NCI-H2196 (cell line): ENCODE measurements around the gene MAGEA11.
"Not testable (repeated sequence)": the region's sequence is repeated elsewhere in the genome, so short reads cannot be mapped to it uniquely, and the experiment has no call there.

Experiments used
- DNase-seq: peaks from one replicate; lab custom pipeline; 2025; ENCODE audit not compliant: unreplicated experiment; lab: John Stamatoyannopoulos, UW

MAGEA11 gene

DNA sequence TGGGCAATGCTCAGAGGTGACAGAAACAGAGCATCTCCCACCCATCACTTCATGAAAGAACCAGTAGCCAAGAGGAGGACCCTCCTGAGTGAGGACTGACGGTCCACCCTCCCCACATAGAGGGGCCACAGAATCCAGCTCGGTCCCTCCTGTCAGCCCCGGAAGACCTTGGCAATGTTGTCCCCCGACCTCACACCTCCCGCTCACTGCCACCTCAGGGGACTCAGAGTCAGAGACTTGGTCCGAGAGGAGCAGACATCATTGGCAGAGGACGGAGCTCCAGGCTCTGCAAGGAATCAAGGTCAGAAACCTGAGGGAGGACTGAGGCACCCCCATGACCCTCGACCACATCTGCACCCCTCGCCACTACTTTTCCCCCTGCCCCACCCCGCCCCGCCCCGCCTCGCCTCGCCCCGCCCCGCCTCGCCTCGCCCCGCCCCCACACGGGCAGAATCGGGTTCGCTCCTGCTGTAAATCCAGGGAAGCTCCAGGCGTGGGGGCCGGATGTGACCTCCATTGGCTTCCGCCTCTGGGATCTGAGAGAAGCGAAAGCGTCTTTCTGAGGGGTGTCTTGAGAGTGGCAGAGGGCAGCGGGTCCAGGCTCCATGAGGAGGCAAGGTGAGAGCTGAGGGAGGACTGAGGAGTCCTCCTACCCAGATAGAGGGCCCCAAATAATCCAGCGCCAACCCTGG is at the start of gene MAGEA11:
MAGEA11 (plus strand) TSS at position 516 of the 692 bp plus-strand sequence. CDS start 1,100 bp downstream, outside the sequence.
- DNase-seq, result no peak

GRCh38 chrX:149675088-149675487 is 36.8 kb upstream of the MAGEA11 start:
- DNase-seq, result not testable (repeated sequence)

DNA sequence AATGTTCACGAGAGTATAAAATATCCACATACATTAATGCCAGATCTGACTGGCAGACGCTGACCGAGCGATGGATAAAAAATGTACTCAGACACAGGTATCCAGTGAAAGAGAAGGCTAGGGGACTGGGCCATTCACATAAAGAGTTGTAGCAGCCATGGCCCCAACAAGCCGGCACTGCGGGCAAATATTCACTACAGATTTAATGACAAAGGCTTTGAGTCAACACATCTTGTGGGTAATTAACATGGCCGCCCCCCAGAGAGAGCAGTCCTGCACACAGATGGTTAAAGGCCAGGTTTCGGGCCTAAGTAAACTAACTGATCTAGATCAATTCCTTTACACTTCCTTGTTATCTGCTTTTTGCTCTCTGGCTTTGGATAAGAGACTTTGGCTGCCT is 36.3 kb upstream of the MAGEA11 start:
- not testable (repeated sequence) for DNase-seq

DNA sequence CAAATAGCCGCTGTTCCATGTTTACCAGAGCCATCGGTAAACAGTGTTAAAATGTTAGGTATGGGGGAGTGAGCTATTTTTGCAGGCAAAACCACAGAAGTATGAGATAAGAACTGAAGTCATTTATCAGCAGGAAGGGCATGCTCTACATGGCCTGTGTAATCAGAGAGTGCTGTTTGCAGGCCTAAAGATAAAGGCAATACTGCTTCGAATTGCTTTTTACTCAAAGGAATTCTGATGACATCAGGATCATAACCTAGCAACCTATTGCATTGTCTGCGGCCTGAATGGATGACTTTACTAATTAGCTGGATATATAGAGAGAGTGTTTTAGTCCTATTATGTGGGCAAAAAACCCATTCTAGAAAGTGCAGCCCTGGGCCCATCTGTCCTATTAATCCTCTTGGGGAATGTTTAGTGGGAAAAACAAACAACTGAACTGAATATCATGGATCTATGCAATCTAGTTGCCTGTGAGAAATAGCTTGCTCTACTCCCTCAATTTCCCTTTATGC is 32.6 kb upstream of the MAGEA11 start:
- DNase-seq, result not testable (repeated sequence)

DNA sequence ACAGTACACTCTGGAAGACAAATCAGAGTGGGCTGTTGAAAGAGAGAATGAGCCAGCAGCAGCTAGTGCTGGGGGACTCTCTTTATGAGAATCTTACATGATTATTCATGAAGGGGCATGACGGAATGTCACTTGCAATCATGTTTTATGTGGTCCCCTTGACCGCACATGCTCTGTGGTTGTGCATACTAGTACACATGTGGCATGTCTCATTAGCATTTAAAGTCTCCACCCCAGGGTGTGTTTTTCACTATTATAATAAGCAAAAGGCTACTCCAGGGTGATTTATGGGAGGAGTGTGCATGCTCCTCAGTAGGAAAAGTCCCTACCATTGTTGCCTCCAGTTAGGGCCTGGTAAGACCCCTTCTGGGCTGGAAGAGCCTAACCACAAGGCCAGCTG is 30.7 kb upstream of the MAGEA11 start:
- no peak for DNase-seq

DNA sequence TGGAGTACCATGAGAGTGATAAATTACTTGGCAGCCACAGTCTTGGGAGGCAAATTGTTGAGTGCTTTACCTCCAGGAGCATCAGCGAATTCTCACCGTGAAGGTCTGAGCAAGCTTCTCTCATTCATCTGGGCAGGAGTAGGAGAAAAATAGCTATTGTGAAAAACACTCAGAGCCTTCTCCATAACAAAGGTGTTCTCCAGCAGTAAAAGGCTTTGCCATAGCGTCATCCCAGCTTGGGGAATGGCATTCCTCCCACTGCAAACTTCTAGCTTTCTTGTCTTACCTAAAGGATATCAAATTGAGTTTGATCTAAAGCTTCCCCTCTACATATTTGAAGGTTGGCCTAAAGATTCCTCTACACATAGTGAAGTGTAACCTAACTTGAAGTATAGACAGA is 29.8 kb upstream of the MAGEA11 start:
- DNase-seq, result no peak

GRCh38 chrX:149682956-149683947 is 28.6 kb upstream of the MAGEA11 start:
- no peak for DNase-seq

DNA sequence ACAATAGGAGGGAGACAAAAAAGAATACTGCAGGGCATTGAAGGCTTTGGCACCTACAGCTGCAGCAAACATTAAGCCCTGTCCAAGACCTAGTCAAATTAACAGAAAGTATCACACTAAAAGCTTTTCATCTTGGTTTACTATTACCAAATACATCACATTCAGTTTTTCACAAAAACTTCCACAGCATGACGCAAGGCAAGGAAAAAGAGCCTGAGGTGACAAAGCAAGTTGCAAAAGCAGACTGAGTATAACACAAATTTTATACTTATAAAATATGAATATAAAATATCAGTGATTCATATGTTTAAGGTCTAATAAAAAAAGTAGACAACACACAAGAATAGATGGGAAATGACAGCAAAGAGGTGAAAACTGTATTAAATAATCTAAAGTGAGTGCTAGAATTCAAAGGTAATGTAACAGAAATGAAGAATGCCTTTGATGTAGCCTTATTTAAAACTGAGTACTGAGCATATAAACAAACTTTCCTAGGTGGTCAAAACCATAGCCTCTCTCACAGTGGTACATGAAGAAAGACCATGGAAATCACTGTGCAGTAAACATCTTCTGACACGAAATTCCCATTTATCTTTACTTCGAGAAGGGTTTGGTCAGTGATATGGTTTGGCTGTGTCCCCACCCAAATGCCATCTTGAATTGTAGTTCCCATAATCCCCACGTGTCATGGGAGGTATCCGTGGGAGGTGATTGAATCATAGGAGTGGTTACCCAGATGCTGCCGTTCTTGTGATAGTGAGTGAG is 27.7 kb upstream of the MAGEA11 start:
- no peak for DNase-seq

DNA sequence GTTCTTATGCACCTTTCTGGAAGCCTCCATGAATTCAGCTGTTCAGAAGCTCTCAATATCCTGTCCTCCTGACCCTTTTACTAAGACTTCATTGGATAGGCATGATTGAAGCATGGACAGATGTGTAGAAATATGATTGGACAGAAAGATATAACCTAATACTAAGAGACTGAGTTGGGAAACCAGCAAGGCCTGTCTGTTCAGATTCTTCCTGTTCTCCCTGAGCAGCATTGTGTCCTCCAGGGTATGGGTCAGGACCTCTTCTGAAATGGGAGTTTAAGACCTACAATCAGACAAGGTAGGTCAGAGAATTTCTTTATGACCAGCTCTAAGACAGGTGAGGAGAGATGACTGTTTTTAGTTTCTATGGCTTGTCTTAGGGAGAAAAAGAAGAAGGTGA is 23.9 kb upstream of the MAGEA11 start:
- DNase-seq, result no peak

- DNase-seq, result no peak
These were observed 23.3 kb upstream of the MAGEA11 start for GRCh38 chrX:149688552-149688951.

GRCh38 chrX:149691794-149692193 is 20.1 kb upstream of the MAGEA11 start:
- no peak for DNase-seq

- DNase-seq, result not testable (repeated sequence)
These were observed 19.1 kb upstream of the MAGEA11 start for GRCh38 chrX:149692686-149693272.

GRCh38 chrX:149699761-149700160 is 12.1 kb upstream of the MAGEA11 start:
- DNase-seq, result no peak

DNA sequence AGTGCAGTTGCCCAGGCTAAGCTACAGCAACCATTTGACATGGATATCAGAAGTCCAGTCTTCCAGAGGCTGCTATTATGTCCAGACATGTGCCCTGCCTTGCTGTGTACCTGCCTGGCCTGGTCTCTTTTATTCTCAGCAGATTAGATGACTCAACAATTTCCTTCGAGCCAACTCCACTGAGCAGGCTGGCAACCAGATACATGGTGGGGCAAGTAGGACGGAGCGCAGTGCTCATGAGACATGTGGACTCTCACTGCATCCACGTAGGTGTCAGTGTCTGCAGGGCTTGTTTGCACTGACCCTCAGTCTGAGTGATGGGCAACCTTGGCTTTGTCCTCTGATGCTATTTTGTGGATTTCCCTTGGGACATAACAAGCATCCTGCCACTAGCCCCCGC is 7.2 kb upstream of the MAGEA11 start:
- DNase-seq, result no peak

DNA sequence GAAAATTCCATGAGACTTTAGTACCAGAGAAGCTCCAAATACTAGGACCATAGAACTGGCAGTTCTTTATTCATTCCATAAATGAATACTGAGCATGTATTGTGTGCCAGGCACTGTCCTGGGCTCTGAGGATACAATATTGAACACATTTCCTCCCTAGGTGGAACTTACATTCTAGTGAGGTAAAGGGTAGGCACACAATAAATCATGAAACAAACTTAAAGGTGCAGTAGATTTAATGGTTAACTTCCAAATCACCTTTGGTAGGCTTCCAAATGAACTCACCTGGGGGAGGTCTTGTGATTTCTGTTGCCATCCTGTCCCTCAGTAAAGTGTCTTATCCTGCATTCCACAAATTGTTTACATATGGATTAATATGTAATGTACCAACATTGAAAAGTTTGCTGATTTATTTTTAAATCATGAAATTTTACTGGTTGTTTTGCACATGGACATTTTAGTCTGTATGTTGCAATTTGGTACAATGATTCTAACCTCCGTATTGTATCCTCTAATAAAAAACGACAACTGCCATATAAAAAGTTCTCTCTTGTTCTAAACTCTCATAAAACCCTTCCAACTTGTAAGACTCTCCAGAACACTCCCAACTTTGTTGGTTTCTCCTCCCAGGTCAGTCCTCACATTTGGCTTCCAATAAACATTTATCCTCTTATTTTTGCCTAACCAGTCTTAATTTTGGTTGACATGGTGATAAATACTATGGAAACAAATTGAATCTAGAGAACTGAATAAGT is 4.5 kb upstream of the MAGEA11 start:
- no peak for DNase-seq

DNA sequence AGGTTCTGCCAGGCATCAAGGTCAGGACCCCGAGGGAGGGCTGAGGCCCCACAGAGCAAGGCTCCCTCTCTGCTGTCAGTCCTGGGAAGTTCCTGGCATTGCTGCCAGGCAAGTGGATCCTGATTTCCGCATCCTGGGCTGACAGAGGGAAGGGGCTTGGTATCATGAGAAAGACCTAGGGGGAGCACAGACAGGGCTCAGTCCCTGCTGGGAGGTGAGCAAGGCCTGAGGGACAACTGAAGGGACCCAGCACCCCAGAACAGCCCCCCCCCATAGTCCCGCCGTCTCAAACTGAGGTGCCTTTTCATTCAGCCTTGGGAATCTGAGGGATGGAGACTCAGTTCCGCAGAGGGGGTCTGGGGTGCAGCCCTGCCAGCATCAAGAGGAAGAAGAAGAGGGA is 971 bp downstream of the MAGEA11 start:
- DNase-seq, result no peak

GRCh38 chrX:149713279-149714050 is 1.6 kb downstream of the MAGEA11 start:
- no peak for DNase-seq

DNA sequence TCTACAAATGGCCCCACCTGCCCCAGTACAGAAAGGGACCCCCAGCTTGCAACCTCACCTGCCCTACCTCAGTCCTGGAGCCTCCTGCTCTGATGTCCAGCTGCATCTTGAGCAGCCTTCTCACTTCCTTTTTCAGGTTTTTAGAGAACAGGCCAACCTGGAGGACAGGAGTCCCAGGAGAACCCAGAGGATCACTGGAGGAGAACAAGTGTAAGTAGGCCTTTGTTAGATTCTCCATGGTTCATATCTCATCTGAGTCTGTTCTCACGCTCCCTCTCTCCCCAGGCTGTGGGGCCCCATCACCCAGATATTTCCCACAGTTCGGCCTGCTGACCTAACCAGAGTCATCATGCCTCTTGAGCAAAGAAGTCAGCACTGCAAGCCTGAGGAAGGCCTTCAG is 3.6 kb downstream of the MAGEA11 start:
- no peak for DNase-seq

DNA sequence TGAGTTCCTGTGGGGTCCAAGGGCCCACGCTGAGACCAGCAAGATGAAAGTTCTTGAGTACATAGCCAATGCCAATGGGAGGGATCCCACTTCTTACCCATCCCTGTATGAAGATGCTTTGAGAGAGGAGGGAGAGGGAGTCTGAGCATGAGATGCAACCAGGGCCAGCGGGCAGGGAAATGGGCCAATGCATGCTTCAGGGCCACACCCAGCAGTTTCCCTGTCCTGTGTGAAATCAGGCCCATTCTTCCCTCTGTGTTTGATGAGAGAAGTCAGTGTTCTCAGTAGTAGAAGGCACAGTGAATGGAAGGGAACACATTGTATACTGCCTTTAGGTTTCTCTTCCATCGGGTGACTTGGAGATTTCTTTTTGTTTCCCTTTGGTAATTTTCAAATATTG is 4.8 kb downstream of the MAGEA11 start:
- DNase-seq, result no peak
